OCI-LY1 (cell line): ENCODE results near the gene ACOX1.

Source experiments
- H2AFZ ChIP-seq: fragments of 200-600 bp; sonication (generic), shearing (Covaris generic); 2 replicates; pipeline ENCODE4 v1.6.0; 2014; ENCODE audit warnings: antibody characterized with exemption, mild to moderate bottlenecking, low read length
- H3F3A ChIP-seq: fragments of 200-600 bp; sonication (generic), shearing (Covaris generic); 2 replicates; pipeline ENCODE4 v1.6.0; 2014; ENCODE audit warnings: mild to moderate bottlenecking, antibody characterized with exemption, low read length, moderate library complexity; ENCODE audit not compliant: insufficient read depth
- H3K27ac ChIP-seq: fragments of 200-600 bp; sonication (generic); 2 replicates; pipeline ENCODE4 v1.5.1; 2014; ENCODE audit warnings: low read length, mixed run types, mild to moderate bottlenecking, low read depth; ENCODE audit not compliant: poor library complexity, severe bottlenecking
- H3K27me3 ChIP-seq: fragments of 200-600 bp; sonication (generic); 2 replicates; pipeline ENCODE4 v1.6.0; 2014; ENCODE audit warnings: antibody characterized with exemption, mild to moderate bottlenecking, low read length, moderate library complexity; ENCODE audit not compliant: insufficient read depth
- H3K36me3 ChIP-seq: fragments of 200-600 bp; sonication (generic); 2 replicates; pipeline ENCODE4 v1.6.1; 2014; ENCODE audit warnings: mild to moderate bottlenecking, antibody characterized with exemption, low read length, moderate library complexity, mixed read lengths; ENCODE audit not compliant: insufficient read depth
- H3K4me1 ChIP-seq: fragments of 200-600 bp; sonication (generic); 2 replicates; pipeline ENCODE4 v1.5.1; 2014; ENCODE audit warnings: mild to moderate bottlenecking, low read length, moderate library complexity; ENCODE audit not compliant: insufficient read depth, severe bottlenecking
- H3K4me2 ChIP-seq: fragments of 200-600 bp; sonication (generic), shearing (Covaris generic); 2 replicates; pipeline ENCODE4 v1.6.1; 2014; ENCODE audit warnings: low read length
- H3K4me3 ChIP-seq: fragments of 200-600 bp; sonication (generic); 2 replicates; pipeline ENCODE4 v1.5.1; 2014; ENCODE audit warnings: low read length, low read depth, mild to moderate bottlenecking, mixed read lengths; ENCODE audit not compliant: poor library complexity, severe bottlenecking
- H3K79me2 ChIP-seq: fragments of 200-600 bp; shearing (Covaris generic); 2 replicates; pipeline ENCODE4 v1.6.1; 2016; ENCODE audit warnings: mixed run types, low read length, mixed read lengths; ENCODE audit not compliant: insufficient read depth
- H3K9ac ChIP-seq: fragments of 200-600 bp; sonication (generic), shearing (Covaris generic); 2 replicates; pipeline ENCODE4 v1.6.1; 2014; ENCODE audit warnings: mild to moderate bottlenecking, low read length, mixed read lengths
- H3K9me2 ChIP-seq: fragments of 200-600 bp; sonication (generic), shearing (Covaris generic); 2 replicates; pipeline ENCODE4 v1.6.1; 2014; ENCODE audit warnings: low read depth, mild to moderate bottlenecking, low read length, mixed read lengths
- H3K9me3 ChIP-seq: fragments of 200-600 bp; shearing (Covaris generic); 2 replicates; pipeline ENCODE4 v1.6.1; 2014; ENCODE audit warnings: low read length, mixed read lengths
- H4K20me1 ChIP-seq: fragments of 200-600 bp; sonication (generic), shearing (Covaris generic); 2 replicates; pipeline ENCODE4 v1.6.0; 2016; ENCODE audit warnings: mild to moderate bottlenecking, low read length; ENCODE audit not compliant: insufficient read depth
- EZH2 ChIP-seq: fragments of 200-600 bp; sonication (generic), shearing (Covaris generic); IDR thresholded peaks from 2 replicates; pipeline ENCODE4 v1.8.0; 2017; ENCODE audit warnings: borderline replicate concordance, mixed run types, mild to moderate bottlenecking, antibody characterized with exemption, low read length, moderate library complexity, mixed read lengths
- TF ChIP-seq, protein P1 (sequence below): fragments of 200-600 bp; sonication (generic), shearing (Covaris generic); IDR thresholded peaks from 2 replicates; pipeline ENCODE4 v1.5.1; 2017; ENCODE audit warnings: mild to moderate bottlenecking, antibody characterized with exemption, low read length, moderate library complexity, mixed read lengths

ACOX1 gene

DNA sequence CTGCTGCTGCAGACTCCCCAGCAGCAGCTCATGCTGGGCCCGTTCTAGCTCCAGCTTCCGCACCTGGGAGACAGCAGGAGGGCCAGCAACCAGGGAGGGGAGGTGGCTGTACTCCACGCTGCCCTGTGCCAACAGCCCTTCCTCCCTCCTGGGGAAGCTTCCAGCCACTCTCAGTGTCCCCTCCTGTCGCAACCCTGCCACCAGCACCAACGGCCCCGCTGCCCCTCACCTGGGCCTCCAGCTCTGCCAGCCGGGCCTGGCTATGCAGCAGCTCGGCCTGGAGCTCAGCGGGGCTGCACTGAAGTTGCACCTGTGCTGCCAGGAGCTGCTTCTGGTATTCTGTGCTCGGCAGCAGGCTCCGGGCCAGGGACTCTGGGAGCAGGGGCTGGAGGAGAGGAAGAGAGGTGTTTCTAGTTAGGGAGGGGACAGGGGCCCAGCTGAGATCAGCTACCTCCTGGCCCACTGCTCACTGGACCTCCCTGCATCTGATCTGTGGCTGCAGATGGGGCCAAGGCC is 58.9 kb downstream of the ACOX1 start:
- Histone ChIP-seq H3K36me3 (peaks cover 36% of the 10 kb centered on the region; the same call in 1 of the 2 replicates), H3K9me2 (no peaks in the 10 kb centered on the region), H3K79me2 (no peaks in the 10 kb centered on the region), H4K20me1 (no peaks in the 10 kb centered on the region), H3K27me3 (no peaks in the 10 kb centered on the region), H3K27ac (no peak overlapping the region), H3K4me2 (no peak overlapping the region), H3K4me1 (no peaks in the 10 kb centered on the region), H3K9me3 (no peaks in the 10 kb centered on the region), H3K4me3 (no peak overlapping the region), H3K9ac (no peak overlapping the region), H2AFZ (no peak overlapping the region), H3F3A (no peaks in the 10 kb centered on the region)
- TF ChIP-seq EZH2, result no peak
- TF ChIP-seq, protein P1, sequence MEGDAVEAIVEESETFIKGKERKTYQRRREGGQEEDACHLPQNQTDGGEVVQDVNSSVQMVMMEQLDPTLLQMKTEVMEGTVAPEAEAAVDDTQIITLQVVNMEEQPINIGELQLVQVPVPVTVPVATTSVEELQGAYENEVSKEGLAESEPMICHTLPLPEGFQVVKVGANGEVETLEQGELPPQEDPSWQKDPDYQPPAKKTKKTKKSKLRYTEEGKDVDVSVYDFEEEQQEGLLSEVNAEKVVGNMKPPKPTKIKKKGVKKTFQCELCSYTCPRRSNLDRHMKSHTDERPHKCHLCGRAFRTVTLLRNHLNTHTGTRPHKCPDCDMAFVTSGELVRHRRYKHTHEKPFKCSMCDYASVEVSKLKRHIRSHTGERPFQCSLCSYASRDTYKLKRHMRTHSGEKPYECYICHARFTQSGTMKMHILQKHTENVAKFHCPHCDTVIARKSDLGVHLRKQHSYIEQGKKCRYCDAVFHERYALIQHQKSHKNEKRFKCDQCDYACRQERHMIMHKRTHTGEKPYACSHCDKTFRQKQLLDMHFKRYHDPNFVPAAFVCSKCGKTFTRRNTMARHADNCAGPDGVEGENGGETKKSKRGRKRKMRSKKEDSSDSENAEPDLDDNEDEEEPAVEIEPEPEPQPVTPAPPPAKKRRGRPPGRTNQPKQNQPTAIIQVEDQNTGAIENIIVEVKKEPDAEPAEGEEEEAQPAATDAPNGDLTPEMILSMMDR, result no peak

GRCh38 chr17:75919611-75920010 is 59.4 kb downstream of the ACOX1 start:
- no peak overlapping the region for H3K4me2 ChIP-seq
- H3K9me2 ChIP-seq, result no peaks in the 10 kb centered on the region
- no peaks in the 10 kb centered on the region for H3K27me3 ChIP-seq
- no peaks in the 10 kb centered on the region for H3K79me2 ChIP-seq
- H3K4me3 ChIP-seq, result no peak overlapping the region
- H3K27ac ChIP-seq, result no peak overlapping the region
- no peaks in the 10 kb centered on the region for H3K4me1 ChIP-seq
- H2AFZ ChIP-seq, result no peak overlapping the region
- TF ChIP-seq, protein P1, result no peak
- TF ChIP-seq EZH2, result no peak
- no peaks in the 10 kb centered on the region for H3K9me3 ChIP-seq
- no peaks in the 10 kb centered on the region for H4K20me1 ChIP-seq
- no peaks in the 10 kb centered on the region for H3F3A ChIP-seq
- no peak overlapping the region for H3K9ac ChIP-seq
- peaks cover 33% of the 10 kb centered on the region; the same call in 1 of the 2 replicates for H3K36me3 ChIP-seq

DNA sequence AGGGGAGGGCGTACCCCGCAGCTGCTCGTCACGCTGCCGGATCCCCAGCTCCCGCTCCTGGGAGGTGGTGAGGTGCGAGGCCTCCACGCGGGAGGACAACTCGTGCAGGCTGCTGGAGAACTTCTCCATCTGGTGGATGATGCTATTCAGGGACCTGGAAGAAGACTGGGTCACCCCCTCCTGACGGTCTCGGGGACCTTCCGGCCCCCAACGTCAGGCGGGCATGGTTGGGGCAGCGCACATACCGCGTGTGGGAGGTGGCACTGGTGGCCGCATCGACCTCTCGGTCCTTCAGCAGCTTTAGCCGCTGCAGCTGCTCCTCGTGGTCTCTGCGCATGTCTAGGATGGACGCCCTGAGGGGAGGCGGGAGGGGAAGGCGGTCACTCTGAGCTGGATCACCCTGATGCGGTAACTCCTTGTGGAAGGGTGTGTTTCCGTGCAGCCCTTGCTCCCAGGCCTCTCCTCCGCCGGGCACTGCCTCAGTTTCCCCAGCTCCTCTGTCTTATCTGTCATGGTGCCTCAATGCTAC is 61.0 kb downstream of the ACOX1 start:
- Histone ChIP-seq H4K20me1 (no peaks in the 10 kb centered on the region), H3K9me3 (no peaks in the 10 kb centered on the region), H3K9ac (no peak overlapping the region), H3F3A (no peaks in the 10 kb centered on the region), H3K4me3 (no peak overlapping the region), H3K4me2 (no peak overlapping the region), H3K27me3 (no peaks in the 10 kb centered on the region), H3K36me3 (peaks cover 25% of the 10 kb centered on the region), H2AFZ (no peak overlapping the region), H3K4me1 (peaks cover under 1% of the 10 kb centered on the region), H3K27ac (no peak overlapping the region), H3K79me2 (no peaks in the 10 kb centered on the region), H3K9me2 (no peaks in the 10 kb centered on the region)
- TF ChIP-seq EZH2, result no peak
- TF ChIP-seq, protein P1, result no peak
